KMS-11 (cell line): Measurements from ENCODE around the gene MAML2.

ENCODE experiments used
- H2AFZ ChIP-seq: fragments of 200-600 bp; sonication (generic); 2 replicates; pipeline ENCODE4 v1.6.1; 2016; ENCODE audit warnings: antibody characterized with exemption, mixed run types, low read depth
- H3K27ac ChIP-seq: fragments of 200-600 bp; sonication (generic); 2 replicates; pipeline ENCODE4 v1.6.1; 2016; ENCODE audit warnings: mild to moderate bottlenecking, mixed run types
- H3K27me3 ChIP-seq: fragments of 200-600 bp; sonication (generic); 2 replicates; pipeline ENCODE4 v1.6.1; 2017; ENCODE audit warnings: mild to moderate bottlenecking, low read depth, mixed run types, moderate library complexity; ENCODE audit not compliant: insufficient read depth
- H3K36me3 ChIP-seq: fragments of 200-600 bp; sonication (generic); 2 replicates; pipeline ENCODE4 v1.6.1; 2017; ENCODE audit warnings: mild to moderate bottlenecking, mixed run types; ENCODE audit not compliant: insufficient read depth
- H3K4me1 ChIP-seq: fragments of 200-600 bp; sonication (generic); 2 replicates; pipeline ENCODE4 v1.6.1; 2016; ENCODE audit warnings: mild to moderate bottlenecking, low read depth, mixed run types; ENCODE audit not compliant: poor library complexity, severe bottlenecking
- H3K4me2 ChIP-seq: fragments of 200-600 bp; sonication (generic); 2 replicates; pipeline ENCODE4 v1.7.0; 2016; ENCODE audit warnings: mild to moderate bottlenecking, mixed run types
- H3K4me3 ChIP-seq: fragments of 200-600 bp; sonication (generic); IDR thresholded peaks from 2 replicates; pipeline ENCODE4 v1.6.1; 2017; ENCODE audit warnings: low read depth, low read length, mixed read lengths; ENCODE audit not compliant: insufficient read depth
- H3K79me2 ChIP-seq: fragments of 200-600 bp; sonication (generic); 2 replicates; pipeline ENCODE4 v1.6.1; 2016; ENCODE audit warnings: low read depth, mixed run types; ENCODE audit not compliant: insufficient read depth
- H3K9ac ChIP-seq: fragments of 200-600 bp; sonication (generic); 2 replicates; pipeline ENCODE4 v1.6.1; 2016; ENCODE audit warnings: mild to moderate bottlenecking, mixed run types
- H4K20me1 ChIP-seq: fragments of 200-600 bp; sonication (generic); 2 replicates; pipeline ENCODE4 v1.6.1; 2016; ENCODE audit warnings: mild to moderate bottlenecking, mixed run types; ENCODE audit not compliant: insufficient read depth
- CTCF ChIP-seq: fragments of 200-600 bp; sonication (generic); conservative IDR thresholded peaks from 2 replicates; pipeline ENCODE4 v1.6.1; 2017; ENCODE audit warnings: low read depth, mild to moderate bottlenecking, antibody characterized with exemption, low read length, moderate library complexity, mixed read lengths

The MAML2 gene

GRCh38 chr11:96033095-96033494, 309.9 kb downstream of the MAML2 start:
- H3K27ac ChIP-seq = no peak overlapping the region
- no peak overlapping the region for H3K4me3 ChIP-seq
- no peak overlapping the region for H3K9ac ChIP-seq
- no peaks in the 10 kb centered on the region for H3K4me1 ChIP-seq
- H3K4me2 ChIP-seq = no peak overlapping the region
- H3K36me3 ChIP-seq = no peaks in the 10 kb centered on the region
- TF ChIP-seq CTCF = no peak
- no peaks in the 10 kb centered on the region for H3K27me3 ChIP-seq
- no peaks in the 10 kb centered on the region for H4K20me1 ChIP-seq
- no peak overlapping the region for H2AFZ ChIP-seq
- no peaks in the 10 kb centered on the region for H3K79me2 ChIP-seq

DNA sequence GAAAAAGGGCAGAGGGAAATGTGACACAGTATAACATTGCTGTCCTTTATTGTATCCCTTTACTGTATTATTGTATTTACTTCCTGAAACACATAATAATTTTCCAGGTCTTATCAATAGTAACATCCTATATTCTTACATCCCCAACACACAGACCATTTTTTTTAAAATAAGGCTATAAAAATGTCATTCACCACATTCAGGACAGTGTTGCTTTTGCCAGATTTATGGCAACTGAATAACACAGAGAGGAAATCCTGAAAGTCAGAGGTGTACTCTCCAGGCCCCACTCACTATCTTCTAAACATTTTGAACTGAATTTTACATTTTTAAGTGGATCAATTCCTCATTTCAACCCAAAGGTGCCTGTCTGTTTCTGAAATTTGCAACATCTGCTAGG, 314.2 kb downstream of the MAML2 start:
- Histone ChIP-seq H3K9ac (no peak overlapping the region), H2AFZ (no peak overlapping the region), H4K20me1 (no peaks in the 10 kb centered on the region), H3K79me2 (no peaks in the 10 kb centered on the region), H3K4me2 (no peak overlapping the region), H3K27ac (no peak overlapping the region), H3K4me3 (no peak overlapping the region), H3K36me3 (no peaks in the 10 kb centered on the region), H3K27me3 (no peaks in the 10 kb centered on the region), H3K4me1 (no peaks in the 10 kb centered on the region)
- no peak for TF ChIP-seq CTCF

DNA sequence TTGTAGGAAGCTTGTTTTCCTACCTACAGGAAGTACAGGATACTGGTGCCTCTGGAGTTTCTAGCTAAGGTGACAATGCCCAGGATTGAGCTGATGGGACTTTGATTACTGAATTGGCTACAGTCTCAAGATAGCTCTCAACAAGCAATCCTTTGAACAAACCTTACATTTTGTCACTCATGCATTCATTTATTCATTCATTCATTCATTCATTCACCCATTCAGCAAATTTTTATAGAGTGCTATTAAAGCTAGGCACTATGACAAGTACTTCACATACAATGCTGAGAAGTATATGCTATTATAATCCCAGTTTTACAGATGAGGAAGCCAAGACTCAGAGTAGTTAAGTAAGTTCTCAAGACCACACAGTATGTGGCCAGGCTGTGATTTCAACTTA, 316.0 kb downstream of the MAML2 start:
- Histone ChIP-seq H3K4me3 (no peak overlapping the region), H4K20me1 (no peaks in the 10 kb centered on the region), H3K9ac (no peak overlapping the region), H3K27me3 (no peaks in the 10 kb centered on the region), H3K79me2 (no peaks in the 10 kb centered on the region), H3K4me1 (no peaks in the 10 kb centered on the region), H3K36me3 (no peaks in the 10 kb centered on the region), H2AFZ (no peak overlapping the region), H3K27ac (no peak overlapping the region), H3K4me2 (no peak overlapping the region)
- no peak for TF ChIP-seq CTCF

- no peak overlapping the region for H3K4me3 ChIP-seq
- no peak overlapping the region for H2AFZ ChIP-seq
- no peaks in the 10 kb centered on the region for H3K4me1 ChIP-seq
- no peaks in the 10 kb centered on the region for H4K20me1 ChIP-seq
- no peaks in the 10 kb centered on the region for H3K36me3 ChIP-seq
- no peak overlapping the region for H3K9ac ChIP-seq
- no peak for TF ChIP-seq CTCF
- no peak overlapping the region for H3K27ac ChIP-seq
- no peaks in the 10 kb centered on the region for H3K27me3 ChIP-seq
- no peak overlapping the region for H3K4me2 ChIP-seq
- no peaks in the 10 kb centered on the region for H3K79me2 ChIP-seq
Measured at GRCh38 chr11:96026310-96026709, 316.7 kb downstream of the MAML2 start.

DNA sequence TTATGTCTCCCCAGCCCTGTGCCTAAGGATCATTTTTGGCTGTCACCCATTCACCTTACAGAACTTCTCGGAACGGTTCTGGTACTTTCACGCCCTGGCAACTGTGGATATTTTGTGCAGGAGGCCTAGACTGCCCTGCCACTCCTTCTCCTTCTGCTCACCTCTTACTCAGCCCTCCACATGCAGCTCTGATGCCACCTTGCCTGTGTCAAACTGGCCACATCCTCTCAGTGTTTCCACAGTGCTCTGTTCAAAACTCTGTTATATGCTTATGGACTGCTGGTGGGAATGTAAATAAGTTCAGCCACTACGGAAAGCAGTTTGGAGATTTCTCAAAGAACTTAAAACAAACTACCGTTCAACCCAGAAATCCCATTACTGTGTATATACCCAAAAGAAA, 318.3 kb downstream of the MAML2 start:
- H2AFZ ChIP-seq = no peak overlapping the region
- H3K36me3 ChIP-seq = no peaks in the 10 kb centered on the region
- H3K27me3 ChIP-seq = no peaks in the 10 kb centered on the region
- no peak overlapping the region for H3K9ac ChIP-seq
- TF ChIP-seq CTCF = no peak
- H3K4me2 ChIP-seq = no peak overlapping the region
- no peaks in the 10 kb centered on the region for H4K20me1 ChIP-seq
- no peaks in the 10 kb centered on the region for H3K4me1 ChIP-seq
- H3K79me2 ChIP-seq = no peaks in the 10 kb centered on the region
- no peak overlapping the region for H3K27ac ChIP-seq
- no peak overlapping the region for H3K4me3 ChIP-seq
